GM18909 (cell line): Measurements from ENCODE around the gene U2AF2.
A peak's percentile ranks its signal among the peaks of the same experiment; 100 is the strongest.

Experiments used
- ATAC-seq: cut with Tn5 transposase; IDR thresholded peaks from one replicate; pipeline ENCODE4 v1.9.1; 2021; ENCODE audit warnings: mild to moderate bottlenecking; ENCODE audit not compliant: unreplicated experiment, poor library complexity

The U2AF2 gene

DNA sequence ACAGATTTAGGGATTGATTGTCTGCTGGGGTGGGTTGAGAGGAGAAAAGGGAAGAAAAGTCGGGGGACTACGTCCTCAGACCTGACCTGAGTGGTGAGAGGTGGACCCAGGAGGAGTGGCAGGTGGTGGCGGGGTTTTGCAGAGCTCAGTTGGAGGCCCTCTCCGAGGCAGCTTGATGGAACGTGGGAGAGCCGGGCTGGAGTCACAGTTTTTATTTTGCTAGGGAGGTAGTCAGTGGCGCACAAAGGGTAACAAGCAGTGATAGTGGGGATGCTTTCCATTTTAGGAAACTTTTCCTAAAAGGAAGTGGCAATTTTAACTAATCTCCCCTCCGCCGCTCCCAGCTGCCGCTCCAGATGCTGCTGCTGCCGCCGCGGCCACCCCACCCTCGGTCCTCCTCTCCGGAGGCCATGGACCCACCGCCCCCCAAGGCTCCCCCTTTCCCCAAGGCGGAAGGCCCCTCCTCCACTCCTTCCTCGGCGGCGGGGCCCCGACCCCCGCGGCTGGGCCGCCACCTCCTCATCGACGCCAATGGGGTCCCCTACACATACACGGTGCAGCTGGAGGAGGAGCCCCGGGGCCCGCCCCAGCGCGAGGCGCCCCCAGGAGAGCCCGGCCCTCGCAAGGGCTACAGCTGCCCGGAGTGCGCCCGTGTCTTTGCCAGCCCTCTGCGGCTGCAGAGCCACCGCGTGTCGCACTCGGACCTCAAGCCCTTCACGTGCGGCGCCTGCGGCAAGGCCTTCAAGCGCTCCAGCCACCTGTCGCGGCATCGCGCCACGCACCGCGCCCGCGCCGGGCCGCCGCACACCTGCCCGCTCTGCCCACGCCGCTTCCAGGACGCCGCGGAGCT lies 12.5 kb upstream of the U2AF2 start:
- ATAC-seq = no peak

- peak; percentile 40 for ATAC-seq
Measured at GRCh38 chr19:55643003-55643886, 11.6 kb upstream of the U2AF2 start, which contains the start of gene ZNF581. ZNF581 (plus strand) TSS chr19:55643649; CDS start chr19:55644572, 923 bp downstream.

GRCh38 chr19:55643887-55644176 lies 11.0 kb upstream of the U2AF2 start:
- no peak for ATAC-seq

DNA sequence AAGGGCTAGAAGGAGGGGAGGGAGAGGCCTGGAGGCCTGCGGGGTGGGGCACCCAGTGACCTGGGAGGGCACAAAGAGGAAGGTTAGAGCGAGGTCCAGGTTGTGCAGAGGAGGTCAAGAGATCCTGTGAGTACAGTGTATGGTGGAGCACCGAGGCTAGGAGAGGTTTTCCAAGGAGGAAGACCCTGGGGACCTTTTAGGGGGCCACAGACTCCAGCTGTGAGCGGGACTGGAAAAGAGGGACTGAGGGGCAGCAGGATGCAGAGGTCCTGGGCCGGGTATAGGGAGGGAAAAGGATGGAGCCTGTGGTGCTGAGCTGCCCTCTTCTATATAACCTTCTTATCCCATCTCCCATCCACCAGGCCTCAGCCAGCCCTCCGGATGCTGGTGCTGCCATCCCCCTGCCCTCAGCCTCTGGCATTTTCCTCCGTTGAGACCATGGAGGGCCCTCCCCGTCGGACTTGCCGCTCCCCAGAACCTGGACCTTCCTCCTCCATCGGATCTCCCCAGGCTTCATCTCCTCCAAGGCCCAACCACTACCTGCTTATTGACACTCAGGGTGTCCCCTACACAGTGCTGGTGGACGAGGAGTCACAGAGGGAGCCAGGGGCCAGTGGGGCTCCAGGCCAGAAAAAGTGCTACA lies 10.5 kb upstream of the U2AF2 start:
- ATAC-seq = no peak

DNA sequence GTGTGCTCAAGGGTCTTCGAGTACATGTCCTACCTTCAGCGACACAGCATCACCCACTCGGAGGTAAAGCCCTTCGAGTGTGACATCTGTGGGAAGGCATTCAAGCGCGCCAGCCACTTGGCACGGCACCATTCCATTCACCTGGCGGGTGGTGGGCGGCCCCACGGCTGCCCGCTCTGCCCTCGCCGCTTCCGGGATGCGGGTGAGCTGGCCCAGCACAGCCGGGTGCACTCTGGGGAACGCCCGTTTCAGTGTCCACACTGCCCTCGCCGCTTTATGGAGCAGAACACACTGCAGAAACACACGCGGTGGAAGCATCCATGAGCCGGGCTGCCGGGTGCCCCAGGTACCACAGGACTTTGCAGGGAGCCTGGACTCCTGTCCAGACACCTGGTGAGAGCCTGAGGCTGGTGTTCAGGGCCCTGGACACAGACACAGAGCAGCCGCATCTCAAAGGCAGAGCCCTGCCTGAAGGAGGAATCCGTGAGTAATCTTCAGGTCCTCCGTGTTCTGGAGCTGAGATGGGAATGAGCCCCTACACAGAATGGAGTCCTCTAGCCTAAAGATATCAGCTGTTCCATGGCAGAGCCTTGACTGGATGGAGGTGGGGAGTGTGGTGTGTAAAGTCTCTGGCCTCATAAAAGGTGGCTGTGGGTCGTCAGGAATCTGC lies 9.9 kb upstream of the U2AF2 start:
- ATAC-seq = no peak

DNA sequence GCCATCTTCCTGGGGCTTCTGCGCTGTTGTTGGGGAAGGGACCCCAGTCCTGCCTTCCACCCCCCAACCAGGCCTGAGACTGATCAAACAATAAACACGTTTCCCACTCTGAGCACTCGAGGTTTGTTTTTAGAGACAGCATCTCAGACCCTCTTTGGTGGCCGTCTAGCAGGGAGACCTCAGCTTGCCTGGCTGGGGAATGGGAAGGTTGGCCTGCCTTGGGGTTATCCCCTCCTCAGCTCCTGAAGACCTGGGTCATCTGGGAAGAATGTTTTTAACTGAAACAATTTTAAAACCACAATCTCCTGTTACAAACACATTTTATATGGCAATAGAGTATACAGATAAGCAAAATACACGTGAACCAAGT lies 9.3 kb upstream of the U2AF2 start:
- ATAC-seq = no peak

GRCh38 chr19:55646889-55647731 lies 7.7 kb upstream of the U2AF2 start:
- no peak for ATAC-seq

GRCh38 chr19:55647732-55648584 lies 6.9 kb upstream of the U2AF2 start, which contains the start of gene CCDC106:
CCDC106 (plus strand) TSS chr19:55648212; CDS start chr19:55649047, 835 bp downstream.
- ATAC-seq = no peak

DNA sequence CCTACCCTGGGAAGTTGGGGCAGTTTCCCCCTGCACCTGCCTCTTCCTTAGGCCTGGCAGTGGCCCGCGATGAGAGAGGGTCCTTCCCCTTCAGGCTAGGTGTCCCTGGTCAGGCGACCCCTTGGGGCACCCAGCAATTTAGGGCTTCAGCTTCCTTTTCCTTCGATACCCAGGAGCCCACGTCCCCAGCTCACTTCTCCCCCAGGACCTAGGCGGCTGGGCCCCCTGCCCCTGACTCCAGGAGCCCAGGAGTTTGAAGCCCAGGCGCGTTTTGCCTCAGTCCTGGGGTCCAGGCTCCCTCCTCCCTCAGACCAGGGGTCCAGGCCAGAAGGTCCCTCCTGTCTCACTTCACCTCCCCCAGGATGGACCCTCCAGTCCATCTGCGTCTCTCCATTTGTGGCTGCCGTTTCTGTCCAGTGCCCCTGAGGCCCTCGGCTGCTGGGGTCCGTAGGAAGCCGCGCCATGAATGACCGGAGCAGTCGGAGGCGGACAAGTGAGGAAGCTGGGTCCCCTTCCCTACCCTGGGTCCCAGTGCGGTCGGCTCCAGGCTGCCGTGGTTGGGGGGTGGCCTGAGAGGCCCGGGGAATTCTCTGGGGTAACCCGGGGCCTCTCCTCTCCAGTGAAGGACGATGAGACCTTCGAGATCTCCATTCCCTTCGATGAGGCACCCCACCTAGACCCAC lies 6.1 kb upstream of the U2AF2 start:
- ATAC-seq = no peak

GRCh38 chr19:55649268-55650125 lies 5.3 kb upstream of the U2AF2 start:
- no peak for ATAC-seq

DNA sequence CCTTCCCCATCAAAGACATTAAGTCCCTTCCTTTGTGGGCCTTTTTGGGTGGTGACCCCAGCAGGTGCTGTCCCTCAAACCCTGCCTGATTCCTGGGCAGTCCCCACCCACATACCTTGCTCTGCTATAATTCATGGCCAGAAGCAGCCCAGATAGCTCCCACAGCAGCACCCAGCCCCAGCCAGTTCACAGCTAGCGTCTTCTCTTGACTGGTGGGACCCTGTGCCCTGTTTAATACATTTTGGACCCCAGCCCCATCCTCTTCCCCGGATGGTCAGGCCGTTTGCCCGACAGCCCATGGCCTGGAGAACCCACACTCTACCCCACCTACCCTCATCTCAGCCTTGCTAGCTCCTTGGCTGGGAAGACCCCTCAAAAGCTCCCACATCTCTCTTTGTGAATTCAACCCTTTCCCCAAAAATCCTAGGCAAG lies 4.7 kb upstream of the U2AF2 start:
- no peak for ATAC-seq

- ATAC-seq = no peak
Measured at GRCh38 chr19:55650602-55651230, 4.1 kb upstream of the U2AF2 start.

- ATAC-seq = no peak
Measured at GRCh38 chr19:55651236-55651635, 3.6 kb upstream of the U2AF2 start.

- no peak for ATAC-seq
Measured at GRCh38 chr19:55652311-55653128, 2.3 kb upstream of the U2AF2 start.

GRCh38 chr19:55653651-55654322 lies 1.0 kb upstream of the U2AF2 start:
- ATAC-seq = peak; percentile 48
